Mammary epithelial cell (primary cell): ENCODE results near the gene CAMTA1.

Experiments
- CTCF ChIP-seq, 2 donors: IDR thresholded peaks in 1 of 2; conservative IDR thresholded peaks in 1 of 2; 2 replicates each; pipeline ENCODE4 v1.5.1; 2011 to 2012; ENCODE audit warnings: inconsistent platforms in 2 of 2, low read length in 2 of 2, mild to moderate bottlenecking in 2 of 2, control low read depth in 1 of 2, low read depth in 1 of 2; ENCODE audit not compliant: insufficient read depth in 1 of 2; ENCODE audit errors: extremely low read depth in 1 of 2
- EZH2 ChIP-seq: IDR thresholded peaks from 2 replicates; pipeline ENCODE4 v1.6.1; 2012; ENCODE audit warnings: low read length, inconsistent platforms, borderline replicate concordance

DNA sequence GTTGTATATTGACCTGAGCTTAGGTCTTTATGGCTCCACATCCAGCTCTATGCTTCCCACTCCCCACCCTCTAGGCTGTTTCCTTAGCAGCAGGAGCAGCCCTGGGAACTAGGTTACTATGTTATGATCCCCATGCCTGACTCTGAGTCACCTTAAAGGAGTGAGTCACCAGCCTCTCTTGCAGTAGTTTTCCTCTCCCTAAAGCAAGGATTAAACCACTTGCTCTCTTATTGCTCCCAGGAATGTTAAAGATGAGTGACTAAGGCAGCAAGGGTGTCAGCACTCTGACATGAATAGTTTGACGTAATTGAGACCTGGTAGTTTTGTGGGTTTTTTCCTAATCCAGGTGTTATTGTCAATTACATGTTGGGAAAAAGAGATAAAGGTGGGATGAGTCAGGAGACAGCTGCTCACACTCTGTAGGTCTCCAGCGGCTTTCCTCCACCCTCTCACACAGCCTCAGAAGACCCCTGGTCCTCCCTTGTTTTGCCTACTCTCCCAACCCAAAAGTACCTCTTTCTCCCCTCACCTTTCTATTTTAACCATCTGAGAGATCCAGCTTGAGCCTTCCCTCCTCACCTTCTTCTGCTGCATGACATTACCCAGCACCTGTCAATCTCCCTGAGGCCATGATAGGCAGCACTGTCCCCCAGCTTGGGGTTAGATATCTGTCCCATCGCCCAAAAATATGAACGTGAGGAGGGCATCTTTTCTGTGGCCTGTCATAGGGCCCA, 616.7 kb downstream of the CAMTA1 start:
- TF ChIP-seq CTCF (conservative IDR thresholded peaks at IDR 0.05 in 1 of 2, IDR thresholded peaks at IDR 0.05 in 1 of 2; ENCODE audit: extremely low read depth in 1 of 2, insufficient read depth in 1 of 2, low read depth in 1 of 2, low read length in 2 of 2) = no peak
- TF ChIP-seq EZH2 = no peak
